HepG2 (cell line): ENCODE results near the gene UBE2E1. TPM values are rescaled to one million over a fixed set of nuclear protein-coding genes. Genes with fewer than 3 reads are reported as not detected.

Experiments used
- ATAC-seq: fragments of 200-7000 bp; cut with Tn5 transposase; 3 replicates; pipeline ENCODE4 v1.9.1; 2020; ENCODE audit warnings: mild to moderate bottlenecking, moderate library complexity
- BruUV-seq: library from RNA; stranded (reverse); fragments of 400-500 nt; replicated peaks from 2 replicates; lab custom pipeline; 2021; lab: Mats Ljungman, UMichigan
- CTCF ChIA-PET: fragments of 300-600 bp; formaldehyde crosslinking; extraction: SDS; loops from one replicate; lab custom pipeline; 2021; ENCODE audit warnings: low total read pairs, inconsistent platforms, low intra/inter-chr PET ratio; lab: Yijun Ruan, JAX
- POLR2A ChIA-PET: fragments of 350-600 bp; sonication (Branson Sonifier 250); formaldehyde crosslinking; loops from one replicate; lab custom pipeline; 2020; ENCODE audit warnings: antibody characterized with exemption, inconsistent platforms; lab: Yijun Ruan, JAX
- DNase-seq: peaks from one replicate; pipeline ENCODE4 v3.0.0-alpha.2; 2015; ENCODE audit warnings: low spot score
- FAIRE-seq: peaks from 3 replicates; lab custom pipeline; 2011; peaks lifted over from hg19 to GRCh38; lab: Jason Lieb, UNC
- H2AFZ ChIP-seq: one replicate; pipeline ENCODE4 v1.6.1; 2011; ENCODE audit warnings: low read length, inconsistent platforms
- H3K27ac ChIP-seq: fragments of 300-600 bp; 3 replicates; pipeline ENCODE4 v1.8.0; 2011; ENCODE audit warnings: mixed run types, mild to moderate bottlenecking, mixed read lengths, low read length, inconsistent platforms; ENCODE audit not compliant: insufficient read depth; ENCODE audit errors: extremely low read length
- H3K27me3 ChIP-seq, 2 experiments: fragments of 200-600 bp in 1 of 2; 2 replicates in 1 of 2; 3 replicates in 1 of 2; pipeline versions ENCODE4 v1.6.0 to v1.8.0; 2011; ENCODE audit warnings: low read length in 2 of 2, mild to moderate bottlenecking in 2 of 2, moderate library complexity in 2 of 2, inconsistent platforms in 1 of 2; ENCODE audit not compliant: insufficient read depth in 2 of 2, control insufficient read depth in 1 of 2
- H3K36me3 ChIP-seq, 2 experiments: fragments of 200-600 bp in 1 of 2; replicated peaks in 1 of 2; 2 replicates in 1 of 2; 3 replicates in 1 of 2; pipeline versions ENCODE4 v1.5.1 to v1.8.0; 2011; ENCODE audit warnings: low read length in 2 of 2, inconsistent platforms in 1 of 2; ENCODE audit not compliant: insufficient read depth in 2 of 2, control insufficient read depth in 1 of 2
- H3K4me1 ChIP-seq: 2 replicates; pipeline ENCODE4 v1.5.1; 2012; ENCODE audit warnings: low read length, inconsistent platforms; ENCODE audit not compliant: insufficient read depth
- H3K4me2 ChIP-seq: 2 replicates; pipeline ENCODE4 v1.6.0; 2011; ENCODE audit warnings: low read depth, low read length, inconsistent platforms
- H3K4me3 ChIP-seq, 3 experiments: fragments of 200-600 bp in 1 of 3; sonication (generic), shearing (Covaris generic) in 1 of 3; replicated peaks in 1 of 3; 2 replicates each; pipeline ENCODE4 v1.5.1; 2011 to 2016; ENCODE audit warnings: low read length in 3 of 3, inconsistent platforms in 2 of 3, low read depth in 2 of 3, mild to moderate bottlenecking in 2 of 3, control low read depth in 1 of 3, mixed read lengths in 1 of 3; ENCODE audit not compliant: insufficient read depth in 1 of 3
- H3K79me2 ChIP-seq: one replicate; pipeline ENCODE4 v1.6.1; 2011; ENCODE audit warnings: low read length, inconsistent platforms; ENCODE audit not compliant: insufficient read depth
- H3K9ac ChIP-seq: 2 replicates; pipeline ENCODE4 v1.6.0; 2011; ENCODE audit warnings: mild to moderate bottlenecking, low read depth, low read length, inconsistent platforms; ENCODE audit not compliant: insufficient read depth
- H3K9me3 ChIP-seq: 2 replicates; pipeline ENCODE4 v1.5.1; 2012; ENCODE audit warnings: mild to moderate bottlenecking, low read length
- H4K20me1 ChIP-seq: 2 replicates; pipeline ENCODE4 v1.6.0; 2011; ENCODE audit warnings: inconsistent platforms, mild to moderate bottlenecking, low read length, moderate library complexity; ENCODE audit not compliant: insufficient read depth
- CBX2 ChIP-seq, 2 experiments: fragments of 200-600 bp in 1 of 2; sonication (generic); formaldehyde crosslinking in 1 of 2; IDR thresholded peaks; 2 replicates each; pipeline versions ENCODE4 v1.7.0 to v1.8.1; 2018 to 2022; ENCODE audit warnings: low read depth in 2 of 2, low read length in 1 of 2, mild to moderate bottlenecking in 1 of 2, missing genetic modification reagents in 1 of 2
- DPF2 ChIP-seq: sonication (generic); formaldehyde crosslinking; IDR thresholded peaks from 2 replicates; pipeline ENCODE4 v1.4.0; 2020; ENCODE audit warnings: mild to moderate bottlenecking, low read depth, missing genetic modification reagents, borderline replicate concordance
- MAFK ChIP-seq, 2 experiments: IDR thresholded peaks in 1 of 2; conservative IDR thresholded peaks in 1 of 2; 2 replicates each; pipeline ENCODE4 v1.6.1; 2011; ENCODE audit warnings: improper control_type of control experiment in 2 of 2, low read length in 2 of 2
- NCOR1 ChIP-seq: fragments of 200-600 bp; sonication (generic); IDR thresholded peaks from 2 replicates; pipeline ENCODE4 v1.7.0; 2017; ENCODE audit warnings: antibody characterized with exemption, low read length, borderline replicate concordance
- NONO ChIP-seq, 2 experiments: fragments of 450-650 bp in 1 of 2; sonication (generic) in 1 of 2; formaldehyde crosslinking in 1 of 2; IDR thresholded peaks in 1 of 2; conservative IDR thresholded peaks in 1 of 2; 2 replicates each; pipeline versions ENCODE4 v1.6.1 to v1.8.0; 2017 to 2022; ENCODE audit warnings: mild to moderate bottlenecking in 1 of 2, missing genetic modification reagents in 1 of 2, moderate library complexity in 1 of 2
- PHF8 ChIP-seq: sonication (generic); formaldehyde crosslinking; IDR thresholded peaks from 2 replicates; pipeline ENCODE4 v1.5.0; 2020; ENCODE audit warnings: missing genetic modification reagents
- SOX6 ChIP-seq, 2 experiments: fragments of 450-650 bp in 1 of 2; sonication (generic) in 1 of 2; formaldehyde crosslinking in 1 of 2; IDR thresholded peaks; 2 replicates each; pipeline versions ENCODE4 v1.4.0 to v1.6.1; 2017 to 2020; ENCODE audit warnings: antibody characterized with exemption in 1 of 2, mild to moderate bottlenecking in 1 of 2, missing genetic modification reagents in 1 of 2
- TAF1 ChIP-seq: sonication (generic); formaldehyde crosslinking; IDR thresholded peaks from 2 replicates; pipeline ENCODE4 v1.4.0; 2020; ENCODE audit warnings: missing genetic modification reagents
- ZBTB38 ChIP-seq: sonication (generic); formaldehyde crosslinking; IDR thresholded peaks from 2 replicates; pipeline ENCODE4 v1.5.1; 2020; ENCODE audit warnings: mild to moderate bottlenecking, missing genetic modification reagents
- ZBTB43 ChIP-seq: sonication (generic); formaldehyde crosslinking; conservative IDR thresholded peaks from 2 replicates; pipeline ENCODE4 v1.4.0; 2020; ENCODE audit warnings: missing genetic modification reagents
- ZMYM2 ChIP-seq: sonication (generic); formaldehyde crosslinking; IDR thresholded peaks from 2 replicates; pipeline ENCODE4 v1.8.0; 2022; ENCODE audit warnings: mild to moderate bottlenecking, missing genetic modification reagents
- ZNF329 ChIP-seq: sonication (generic); formaldehyde crosslinking; IDR thresholded peaks from 2 replicates; pipeline ENCODE4 v1.9.0; 2021; ENCODE audit warnings: low read depth, mild to moderate bottlenecking, missing genetic modification reagents
- ZNF503 ChIP-seq: sonication (generic); formaldehyde crosslinking; IDR thresholded peaks from 2 replicates; pipeline ENCODE4 v1.4.0; 2020; ENCODE audit warnings: missing genetic modification reagents
- ZNF703 ChIP-seq: sonication (generic); formaldehyde crosslinking; IDR thresholded peaks from 2 replicates; pipeline ENCODE4 v1.5.1; 2020; ENCODE audit warnings: missing genetic modification reagents, mild to moderate bottlenecking, moderate library complexity, borderline replicate concordance
- ZNF770 ChIP-seq: sonication (generic); formaldehyde crosslinking; IDR thresholded peaks from 2 replicates; pipeline ENCODE4 v1.5.0; 2020; ENCODE audit warnings: mild to moderate bottlenecking, missing genetic modification reagents
- WGBS: methylation state at CpG from one replicate; pipeline ENCODE4 v1.1.6; 2017; ENCODE audit warnings: low lambda C conversion rate; 5-methylcytosine and 5-hydroxymethylcytosine counted together
- in situ Hi-C: cut with HindIII; loops from 2 replicates; pipeline ENCODE4 v1.10.0; 2017; ENCODE audit warnings: low pct_unique_long_range_greater_than_20kb; ENCODE audit not compliant: extremely low pct_ligation_motif_present
- intact Hi-C: fragments of 100-400 bp; cut with micrococcal nuclease; formaldehyde crosslinking; loops from one replicate; pipeline ENCODE4 v1.10.0; 2022; ENCODE audit not compliant: unreplicated experiment
- polyA plus RNA-seq, 8 experiments: library from polyadenylated mRNA; depleted of rRNA in 3 of 8; stranded (reverse) in 7 of 8; unstranded in 1 of 8; fragments of >200 nt; fragmentation: Illumina TruSeq in 4 of 8; extraction: Trizol in 4 of 8; gene quantifications; 2 replicates each; pipeline versions ENCODE4 v1.2.1 to v1.2.3, GENCODE V29; 2011 to 2016; ENCODE audit warnings: low read depth in 4 of 8, missing spikeins in 1 of 8, mixed read lengths in 1 of 8; ENCODE audit not compliant: insufficient read depth in 1 of 8
- total RNA-seq, 5 experiments: library from RNA; depleted of rRNA; stranded (reverse); fragments of >200 nt; fragmentation: Illumina TruSeq; extraction: Trizol; gene quantifications; 2 replicates each; pipeline ENCODE4 v1.2.3, GENCODE V29; 2016; ENCODE audit warnings: low read depth in 1 of 5

Gene UBE2E1
- total and polyA plus RNA-seq, 2 of the 13 experiments (the other 11 are each of a cell fraction or from before 2014, with no cell fraction given) = 55.4 to 61.8 TPM

GRCh38 chr3:23804441-23805209, 1.1 kb upstream of the UBE2E1 start:
- H4K20me1 ChIP-seq = no peaks in the 10 kb centered on the region
- no TSS peak for BruUV-seq
- H3K27me3 ChIP-seq = peaks cover 0 to 11% of the 10 kb centered on the region in 2 experiments; a peak in 1 of 5 replicates
- CTCF ChIA-PET = no interaction called here
- no peak overlapping the region for H2AFZ ChIP-seq
- H3K9ac ChIP-seq = 0 out of 2 replicates have a peak overlapping the region, but pooled peaks have one; percentile 41
- POLR2A ChIA-PET = no interaction called here
- H3K79me2 ChIP-seq = peaks cover 3% of the 10 kb centered on the region
- H3K4me1 ChIP-seq = peaks cover 31% of the 10 kb centered on the region
- DNase-seq (no peak), FAIRE-seq (no peak), ATAC-seq (no peak)
- H3K9me3 ChIP-seq = no peaks in the 10 kb centered on the region
- H3K4me3 ChIP-seq = no peak overlapping the region
- in situ Hi-C loops = no loop called here
- no peaks in the 10 kb centered on the region for H3K36me3 ChIP-seq
- intact Hi-C loops = no loop called here
- TF ChIP-seq ZBTB43 (no peak), ZMYM2 (CRISPR knock-in tag) (no peak), SOX6 (IDR thresholded peaks at IDR 0.05) (no peak), SOX6 (CRISPR knock-in tag; IDR thresholded peaks at IDR 0.05) (no peak), TAF1 (CRISPR knock-in tag) (no peak), CBX2 (IDR thresholded peaks at IDR 0.05; ENCODE audit: low read depth, low read length) (peak; percentile 95), CBX2 (CRISPR knock-in tag; IDR thresholded peaks at IDR 0.05; ENCODE audit: low read depth) (no peak), ZNF770 (CRISPR knock-in tag) (no peak), NCOR1 (no peak), NONO (IDR thresholded peaks at IDR 0.05) (no peak), NONO (CRISPR knock-in tag; conservative IDR thresholded peaks at IDR 0.05) (no peak), ZNF329 (CRISPR knock-in tag) (no peak), PHF8 (CRISPR knock-in tag) (no peak), MAFK (conservative IDR thresholded peaks at IDR 0.05 in 1 of 2, IDR thresholded peaks at IDR 0.05 in 1 of 2; ENCODE audit: low read length in 2 of 2) (peak in 1 of 2 experiments; percentile 16; a peak in 1 of 4 replicates), ZBTB38 (no peak), ZNF503 (CRISPR knock-in tag) (no peak), ZNF703 (CRISPR knock-in tag) (no peak), DPF2 (CRISPR knock-in tag) (no peak)
- WGBS = 61% methylated on average over 8 of the region's 8 CpGs
- no peak overlapping the region for H3K27ac ChIP-seq
- peak overlapping the region; percentile 81 for H3K4me2 ChIP-seq
